Ishikawa (cell line): ENCODE measurements around the gene CEP68.

ENCODE experiments used
- CEBPB ChIP-seq: IDR thresholded peaks from 2 replicates; pipeline ENCODE4 v1.6.1; 2012
- CREB1 ChIP-seq: IDR thresholded peaks from 2 replicates; pipeline ENCODE4 v1.6.1; 2012; ENCODE audit warnings: low read depth
- EGR1 ChIP-seq: IDR thresholded peaks from 2 replicates; pipeline ENCODE4 v1.6.1; 2012
- EP300 ChIP-seq: IDR thresholded peaks from 2 replicates; pipeline ENCODE4 v1.6.1; 2012; ENCODE audit warnings: borderline replicate concordance
- FOXM1 ChIP-seq: IDR thresholded peaks from 2 replicates; pipeline ENCODE4 v1.6.1; 2012; ENCODE audit warnings: low read depth, borderline replicate concordance
- NFIC ChIP-seq: IDR thresholded peaks from 2 replicates; pipeline ENCODE4 v1.6.1; 2012
- RAD21 ChIP-seq: IDR thresholded peaks from 2 replicates; pipeline ENCODE4 v1.6.1; 2012; ENCODE audit warnings: low read depth
- TAF1 ChIP-seq: IDR thresholded peaks from 2 replicates; pipeline ENCODE4 v1.6.1; 2012; ENCODE audit warnings: low read depth, mild to moderate bottlenecking
- TCF12 ChIP-seq: IDR thresholded peaks from 2 replicates; pipeline ENCODE4 v1.6.1; 2012; ENCODE audit warnings: low read depth
- TEAD4 ChIP-seq: IDR thresholded peaks from 2 replicates; pipeline ENCODE4 v1.6.1; 2012
- YY1 ChIP-seq: IDR thresholded peaks from 2 replicates; pipeline ENCODE4 v1.6.1; 2012; ENCODE audit warnings: low read depth
- ZBTB7A ChIP-seq: IDR thresholded peaks from 2 replicates; pipeline ENCODE4 v1.6.1; 2012; ENCODE audit warnings: low read depth
- TF ChIP-seq, protein P1 (sequence below): IDR thresholded peaks from 2 replicates; pipeline ENCODE4 v1.6.1; 2012; ENCODE audit warnings: low read depth, mild to moderate bottlenecking
- TF ChIP-seq, protein P2 (sequence below): IDR thresholded peaks from 2 replicates; pipeline ENCODE4 v1.6.1; 2012
- TF ChIP-seq, protein P3 (sequence below): IDR thresholded peaks from 2 replicates; pipeline ENCODE4 v1.6.1; 2012

CEP68 gene

GRCh38 chr2:65061146-65061909, 5.1 kb downstream of the CEP68 start:
- TF ChIP-seq CREB1, result no peak
- no peak for TF ChIP-seq TCF12
- TF ChIP-seq TAF1, result no peak
- TF ChIP-seq EGR1, result no peak
- TF ChIP-seq, protein P1, sequence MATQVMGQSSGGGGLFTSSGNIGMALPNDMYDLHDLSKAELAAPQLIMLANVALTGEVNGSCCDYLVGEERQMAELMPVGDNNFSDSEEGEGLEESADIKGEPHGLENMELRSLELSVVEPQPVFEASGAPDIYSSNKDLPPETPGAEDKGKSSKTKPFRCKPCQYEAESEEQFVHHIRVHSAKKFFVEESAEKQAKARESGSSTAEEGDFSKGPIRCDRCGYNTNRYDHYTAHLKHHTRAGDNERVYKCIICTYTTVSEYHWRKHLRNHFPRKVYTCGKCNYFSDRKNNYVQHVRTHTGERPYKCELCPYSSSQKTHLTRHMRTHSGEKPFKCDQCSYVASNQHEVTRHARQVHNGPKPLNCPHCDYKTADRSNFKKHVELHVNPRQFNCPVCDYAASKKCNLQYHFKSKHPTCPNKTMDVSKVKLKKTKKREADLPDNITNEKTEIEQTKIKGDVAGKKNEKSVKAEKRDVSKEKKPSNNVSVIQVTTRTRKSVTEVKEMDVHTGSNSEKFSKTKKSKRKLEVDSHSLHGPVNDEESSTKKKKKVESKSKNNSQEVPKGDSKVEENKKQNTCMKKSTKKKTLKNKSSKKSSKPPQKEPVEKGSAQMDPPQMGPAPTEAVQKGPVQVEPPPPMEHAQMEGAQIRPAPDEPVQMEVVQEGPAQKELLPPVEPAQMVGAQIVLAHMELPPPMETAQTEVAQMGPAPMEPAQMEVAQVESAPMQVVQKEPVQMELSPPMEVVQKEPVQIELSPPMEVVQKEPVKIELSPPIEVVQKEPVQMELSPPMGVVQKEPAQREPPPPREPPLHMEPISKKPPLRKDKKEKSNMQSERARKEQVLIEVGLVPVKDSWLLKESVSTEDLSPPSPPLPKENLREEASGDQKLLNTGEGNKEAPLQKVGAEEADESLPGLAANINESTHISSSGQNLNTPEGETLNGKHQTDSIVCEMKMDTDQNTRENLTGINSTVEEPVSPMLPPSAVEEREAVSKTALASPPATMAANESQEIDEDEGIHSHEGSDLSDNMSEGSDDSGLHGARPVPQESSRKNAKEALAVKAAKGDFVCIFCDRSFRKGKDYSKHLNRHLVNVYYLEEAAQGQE, result no peak
- TF ChIP-seq, protein P2, sequence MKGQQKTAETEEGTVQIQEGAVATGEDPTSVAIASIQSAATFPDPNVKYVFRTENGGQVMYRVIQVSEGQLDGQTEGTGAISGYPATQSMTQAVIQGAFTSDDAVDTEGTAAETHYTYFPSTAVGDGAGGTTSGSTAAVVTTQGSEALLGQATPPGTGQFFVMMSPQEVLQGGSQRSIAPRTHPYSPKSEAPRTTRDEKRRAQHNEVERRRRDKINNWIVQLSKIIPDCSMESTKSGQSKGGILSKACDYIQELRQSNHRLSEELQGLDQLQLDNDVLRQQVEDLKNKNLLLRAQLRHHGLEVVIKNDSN, result no peak
- TF ChIP-seq, protein P3, sequence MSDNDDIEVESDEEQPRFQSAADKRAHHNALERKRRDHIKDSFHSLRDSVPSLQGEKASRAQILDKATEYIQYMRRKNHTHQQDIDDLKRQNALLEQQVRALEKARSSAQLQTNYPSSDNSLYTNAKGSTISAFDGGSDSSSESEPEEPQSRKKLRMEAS, result no peak
- no peak for TF ChIP-seq EP300
- no peak for TF ChIP-seq TEAD4
- TF ChIP-seq FOXM1, result no peak
- TF ChIP-seq CEBPB, result no peak
- no peak for TF ChIP-seq NFIC
- TF ChIP-seq ZBTB7A, result no peak
- TF ChIP-seq YY1, result no peak
- TF ChIP-seq RAD21, result no peak

DNA sequence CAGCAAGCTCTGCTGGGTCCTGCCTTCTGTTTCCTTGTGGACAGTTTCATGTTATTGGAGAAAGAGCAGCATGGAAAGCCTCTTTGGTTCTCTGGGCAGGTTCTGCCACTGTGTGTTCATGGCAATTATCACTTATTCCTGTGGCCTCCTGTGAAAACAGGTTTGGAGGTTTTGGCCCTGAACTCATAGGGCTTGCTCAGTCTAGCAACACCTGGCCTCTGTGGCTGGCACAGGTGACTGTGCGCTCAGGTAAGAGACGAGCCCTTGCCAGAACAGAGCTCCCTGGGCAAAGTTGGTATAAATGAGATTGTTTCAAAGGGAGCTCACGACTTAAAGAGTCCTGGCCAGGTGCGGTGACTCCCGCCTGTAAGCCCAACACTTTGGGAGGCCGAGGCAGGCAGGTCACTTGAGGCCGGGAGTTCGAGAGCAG, 5.7 kb downstream of the CEP68 start:
- no peak for TF ChIP-seq EGR1
- no peak for TF ChIP-seq YY1
- no peak for TF ChIP-seq CEBPB
- TF ChIP-seq TCF12, result no peak
- TF ChIP-seq FOXM1, result no peak
- no peak for TF ChIP-seq TEAD4
- no peak for TF ChIP-seq ZBTB7A
- TF ChIP-seq CREB1, result no peak
- TF ChIP-seq, protein P1, result no peak
- TF ChIP-seq, protein P3, result no peak
- no peak for TF ChIP-seq RAD21
- TF ChIP-seq TAF1, result no peak
- TF ChIP-seq EP300, result no peak
- TF ChIP-seq, protein P2, result no peak
- TF ChIP-seq NFIC, result no peak

DNA sequence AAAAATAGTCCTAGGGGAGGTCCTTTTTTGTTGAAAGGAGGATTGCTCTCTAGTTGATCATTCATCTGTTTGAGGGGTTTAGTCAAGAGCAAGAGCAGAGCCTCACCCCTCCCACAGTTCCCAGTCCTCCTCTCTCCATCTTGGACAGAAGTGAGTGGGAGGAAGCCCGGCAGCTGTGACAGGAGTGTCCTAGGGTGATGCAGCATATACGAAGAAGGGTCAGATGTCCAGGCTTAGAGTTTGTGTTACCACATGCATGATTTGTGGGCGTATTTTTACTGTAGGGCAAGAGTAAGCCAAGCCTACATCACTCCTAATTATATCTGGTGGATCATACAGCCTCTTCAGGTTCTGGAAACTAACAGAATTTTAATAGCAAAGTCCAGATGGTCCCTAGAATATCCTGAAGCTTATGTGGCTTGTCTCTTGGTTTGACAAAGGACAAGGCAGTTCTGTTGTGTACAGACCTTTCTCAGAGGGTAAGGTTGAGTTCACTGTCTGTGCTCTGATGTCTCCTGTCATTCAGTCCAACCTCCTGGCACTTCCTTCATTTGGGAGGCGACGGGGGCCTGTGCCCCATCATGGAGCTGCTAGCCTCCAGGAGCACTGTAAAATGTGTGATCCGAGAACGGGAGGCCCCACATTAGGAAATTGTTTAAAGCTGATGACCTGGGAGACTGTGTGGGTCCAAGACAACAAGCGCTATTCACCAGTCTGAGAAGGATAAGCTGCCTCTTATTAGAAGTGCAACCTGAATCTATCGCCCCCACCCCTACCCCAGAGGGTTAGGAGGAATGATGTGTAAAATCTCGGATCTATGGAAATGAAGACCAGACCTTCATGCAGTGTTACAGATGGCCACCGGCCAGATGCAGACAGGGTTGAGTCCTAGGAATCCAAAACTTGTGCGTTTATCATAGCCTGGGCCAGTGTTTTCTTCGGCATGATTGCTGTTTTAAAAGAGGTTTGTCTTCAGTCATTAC, 6.9 kb downstream of the CEP68 start:
- no peak for TF ChIP-seq NFIC
- no peak for TF ChIP-seq TEAD4
- TF ChIP-seq FOXM1, result no peak
- TF ChIP-seq EGR1, result no peak
- no peak for TF ChIP-seq TAF1
- no peak for TF ChIP-seq CREB1
- TF ChIP-seq YY1, result no peak
- TF ChIP-seq, protein P1, result no peak
- no peak for TF ChIP-seq EP300
- TF ChIP-seq, protein P3, result no peak
- TF ChIP-seq TCF12, result no peak
- no peak for TF ChIP-seq ZBTB7A
- TF ChIP-seq CEBPB, result no peak
